GM21529 (cell line): ENCODE measurements around the gene MYO3B.

Experiments
- ATAC-seq: cut with Tn5 transposase; IDR thresholded peaks from one replicate; pipeline ENCODE4 v1.9.1; 2021; ENCODE audit not compliant: unreplicated experiment

MYO3B gene, protein sequence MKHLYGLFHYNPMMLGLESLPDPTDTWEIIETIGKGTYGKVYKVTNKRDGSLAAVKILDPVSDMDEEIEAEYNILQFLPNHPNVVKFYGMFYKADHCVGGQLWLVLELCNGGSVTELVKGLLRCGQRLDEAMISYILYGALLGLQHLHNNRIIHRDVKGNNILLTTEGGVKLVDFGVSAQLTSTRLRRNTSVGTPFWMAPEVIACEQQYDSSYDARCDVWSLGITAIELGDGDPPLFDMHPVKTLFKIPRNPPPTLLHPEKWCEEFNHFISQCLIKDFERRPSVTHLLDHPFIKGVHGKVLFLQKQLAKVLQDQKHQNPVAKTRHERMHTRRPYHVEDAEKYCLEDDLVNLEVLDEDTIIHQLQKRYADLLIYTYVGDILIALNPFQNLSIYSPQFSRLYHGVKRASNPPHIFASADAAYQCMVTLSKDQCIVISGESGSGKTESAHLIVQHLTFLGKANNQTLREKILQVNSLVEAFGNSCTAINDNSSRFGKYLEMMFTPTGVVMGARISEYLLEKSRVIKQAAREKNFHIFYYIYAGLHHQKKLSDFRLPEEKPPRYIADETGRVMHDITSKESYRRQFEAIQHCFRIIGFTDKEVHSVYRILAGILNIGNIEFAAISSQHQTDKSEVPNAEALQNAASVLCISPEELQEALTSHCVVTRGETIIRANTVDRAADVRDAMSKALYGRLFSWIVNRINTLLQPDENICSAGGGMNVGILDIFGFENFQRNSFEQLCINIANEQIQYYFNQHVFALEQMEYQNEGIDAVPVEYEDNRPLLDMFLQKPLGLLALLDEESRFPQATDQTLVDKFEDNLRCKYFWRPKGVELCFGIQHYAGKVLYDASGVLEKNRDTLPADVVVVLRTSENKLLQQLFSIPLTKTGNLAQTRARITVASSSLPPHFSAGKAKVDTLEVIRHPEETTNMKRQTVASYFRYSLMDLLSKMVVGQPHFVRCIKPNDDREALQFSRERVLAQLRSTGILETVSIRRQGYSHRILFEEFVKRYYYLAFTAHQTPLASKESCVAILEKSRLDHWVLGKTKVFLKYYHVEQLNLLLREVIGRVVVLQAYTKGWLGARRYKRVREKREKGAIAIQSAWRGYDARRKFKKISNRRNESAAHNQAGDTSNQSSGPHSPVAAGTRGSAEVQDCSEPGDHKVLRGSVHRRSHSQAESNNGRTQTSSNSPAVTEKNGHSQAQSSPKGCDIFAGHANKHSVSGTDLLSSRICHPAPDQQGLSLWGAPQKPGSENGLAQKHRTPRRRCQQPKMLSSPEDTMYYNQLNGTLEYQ (N-terminal part only)

DNA sequence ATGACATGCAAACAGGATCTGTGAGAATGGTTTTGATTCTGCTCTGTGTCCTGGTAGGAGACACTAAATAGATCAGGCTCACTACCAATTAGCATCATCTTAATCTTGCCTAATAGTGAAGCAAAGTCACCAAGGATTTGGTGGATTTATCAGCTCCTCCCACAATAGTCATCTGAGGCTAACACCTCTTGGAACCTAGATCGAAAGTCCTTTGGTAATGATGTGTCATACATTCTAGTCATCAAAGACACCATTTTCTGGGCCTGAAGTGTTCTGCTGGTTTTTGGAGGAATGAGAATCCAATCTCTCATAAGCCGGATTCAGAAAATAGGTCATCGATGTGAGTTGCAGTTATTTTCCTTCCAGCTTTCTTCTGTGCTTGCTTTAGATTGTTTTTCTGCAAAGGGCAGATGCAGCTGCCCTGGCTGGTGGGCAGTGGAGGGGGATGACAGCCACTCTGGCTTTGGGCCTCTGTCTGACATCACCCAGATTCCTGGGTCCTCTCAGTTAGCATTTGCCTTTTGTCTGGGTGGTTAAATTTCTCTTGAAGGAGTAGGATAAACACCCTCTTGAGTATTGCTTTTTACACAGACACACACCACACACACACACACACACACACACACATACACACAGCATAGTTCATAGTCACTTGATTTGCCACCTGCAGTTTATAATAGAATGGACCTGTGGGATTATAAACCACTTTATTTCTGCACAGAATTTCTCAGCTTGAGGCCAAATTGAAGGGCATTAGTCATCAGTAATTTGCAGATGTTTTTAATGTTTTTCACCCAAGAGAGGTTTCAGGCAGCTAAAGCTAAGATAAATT, at the start of gene MYO3B:
Gene MYO3B, plus strand, starts transcription at position 198 of the 832 bp plus-strand sequence. Its CDS starts 141 bp downstream, at position 339.
- ATAC-seq, result no peak

DNA sequence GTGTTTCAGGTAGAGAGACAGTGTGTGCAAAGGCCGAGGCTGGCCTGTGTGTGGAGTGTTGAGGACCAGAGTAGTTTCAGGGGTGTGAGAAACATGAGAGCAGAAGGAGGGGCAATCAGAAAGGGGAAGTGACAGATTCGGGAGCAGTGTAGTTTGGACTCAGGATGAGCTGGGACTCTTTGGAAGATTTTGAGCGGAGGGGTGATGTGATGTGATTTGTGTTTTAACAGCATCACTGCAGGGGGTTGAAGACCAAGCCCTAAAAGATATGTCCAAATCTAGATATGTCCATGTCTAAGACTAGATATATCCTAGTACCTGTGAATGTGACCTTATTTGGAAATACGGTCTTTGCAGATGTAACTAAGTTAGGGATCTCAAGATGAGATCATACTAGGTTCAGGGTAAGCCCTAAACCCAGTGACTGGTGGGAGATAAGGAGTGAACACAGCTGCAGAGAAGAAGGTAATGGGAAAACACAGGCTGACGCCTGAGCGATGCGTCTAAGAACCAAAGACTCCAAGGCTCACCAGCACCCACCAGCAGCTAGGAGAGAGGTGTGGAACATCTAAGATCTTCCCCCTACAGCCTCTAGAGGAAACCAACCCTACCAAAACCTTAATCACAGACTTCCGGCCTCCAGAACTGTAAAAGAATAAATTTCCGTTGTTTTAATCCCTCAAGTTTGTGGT, 38.5 kb upstream of the MYO3B start:
- peak; percentile 53 for ATAC-seq

DNA sequence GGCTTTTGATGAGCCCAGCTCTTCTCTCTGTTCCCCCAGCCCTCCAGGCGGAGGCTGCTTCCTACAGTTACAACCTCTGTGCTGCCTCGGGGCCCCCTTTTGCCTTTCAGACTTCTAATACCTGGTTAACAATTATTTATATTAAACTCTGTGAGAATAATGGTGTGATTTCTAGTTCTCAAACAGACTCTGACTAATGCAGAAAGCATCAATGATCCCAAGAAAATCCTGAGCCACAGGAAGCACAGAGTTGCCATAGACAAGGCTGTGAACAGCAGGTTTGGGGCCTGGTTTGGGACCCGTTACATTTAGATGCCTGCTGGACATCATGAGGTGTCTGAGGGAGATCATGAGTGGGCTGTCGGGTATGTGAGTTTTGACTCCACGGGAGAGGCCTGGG, 37.4 kb upstream of the MYO3B start:
- no peak for ATAC-seq

DNA sequence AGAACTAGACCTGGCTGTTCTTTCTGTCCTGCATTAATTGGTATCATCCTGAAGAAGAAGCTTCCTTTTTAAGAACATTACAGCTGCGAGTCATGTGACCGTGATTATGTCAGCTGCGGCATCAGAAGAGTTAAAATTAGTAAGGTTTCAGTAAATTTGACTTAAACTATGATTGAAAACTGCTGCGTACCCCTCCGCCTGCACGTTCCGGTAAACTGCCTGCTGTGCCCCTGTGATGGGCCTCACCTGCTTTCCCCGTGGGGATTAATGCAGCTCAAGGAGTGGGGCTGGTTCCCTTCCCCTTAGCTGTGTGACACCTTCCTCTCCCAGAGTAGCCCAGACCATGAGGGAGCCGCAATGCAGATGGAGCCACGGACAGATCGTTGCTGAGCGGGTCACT, 36.1 kb upstream of the MYO3B start:
- ATAC-seq, result peak; percentile 60

DNA sequence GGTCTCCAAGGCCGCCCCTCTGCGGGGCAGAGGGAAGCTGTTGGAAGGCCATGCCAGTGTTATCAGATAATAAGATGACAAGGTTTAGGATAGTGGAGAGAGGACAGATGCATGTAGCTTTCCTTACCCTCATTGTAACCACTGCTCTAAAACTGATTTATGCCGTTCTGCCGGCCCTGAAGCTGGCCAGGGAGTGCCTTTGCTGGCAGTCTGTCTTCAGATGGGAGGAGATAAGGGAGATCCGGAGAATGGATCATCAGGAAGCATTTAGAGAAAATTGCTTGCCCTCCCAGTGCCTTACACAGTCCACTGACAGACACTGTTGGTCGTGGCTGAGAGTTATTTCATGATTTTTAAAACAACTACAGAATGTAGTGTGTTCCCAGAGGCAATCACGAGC, 35.4 kb upstream of the MYO3B start:
- no peak for ATAC-seq

DNA sequence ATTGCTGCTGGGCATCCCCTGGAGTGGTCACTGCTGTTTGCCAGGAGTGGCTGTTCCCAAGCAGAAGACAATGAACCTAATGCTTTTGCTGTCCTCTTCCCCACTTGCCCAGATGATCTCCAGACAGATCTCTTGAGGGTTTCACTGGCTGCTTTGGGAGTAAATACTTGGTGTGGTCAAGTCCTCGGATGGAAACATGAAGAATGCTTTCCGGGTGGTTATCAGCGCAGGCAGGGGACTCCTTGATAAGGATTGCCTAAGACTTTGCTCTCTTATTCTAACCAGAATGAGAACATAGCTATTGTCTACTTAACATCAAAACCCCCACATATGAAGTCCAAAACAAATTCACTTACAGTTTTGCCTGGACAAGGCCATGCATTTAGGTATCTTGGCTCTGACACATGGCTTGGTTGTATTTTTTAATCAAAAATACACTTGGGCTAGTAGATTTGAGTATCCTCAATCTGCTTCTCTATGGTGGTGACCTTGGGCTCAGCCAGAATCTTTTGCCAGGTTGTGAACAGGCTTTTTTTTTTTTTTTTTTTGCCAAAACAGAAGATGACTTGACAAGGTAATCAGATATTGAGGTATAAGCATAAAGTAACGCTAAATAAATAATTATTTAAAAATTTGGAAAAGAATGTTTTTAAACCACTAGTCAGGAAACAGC, 34.8 kb upstream of the MYO3B start:
- ATAC-seq, result no peak

DNA sequence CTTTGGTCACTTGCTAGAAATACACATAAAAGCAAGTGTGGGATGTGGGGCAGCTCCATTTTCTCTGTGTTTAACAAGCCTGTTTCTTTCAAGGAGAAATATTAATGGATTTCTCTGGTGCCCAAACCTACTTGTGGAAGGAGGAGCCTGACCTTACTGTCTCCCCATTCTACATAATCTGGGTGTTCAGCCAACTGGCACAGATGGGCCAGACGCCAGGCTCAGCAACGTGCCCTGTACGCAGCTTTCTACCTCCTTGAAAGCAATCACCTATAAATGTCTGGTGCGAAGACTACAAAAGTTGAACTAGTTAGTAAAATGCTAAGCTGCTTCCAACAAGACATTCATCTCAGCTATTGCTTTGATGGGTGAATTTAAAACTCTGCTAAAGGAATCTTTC, 33.2 kb upstream of the MYO3B start:
- ATAC-seq, result no peak

DNA sequence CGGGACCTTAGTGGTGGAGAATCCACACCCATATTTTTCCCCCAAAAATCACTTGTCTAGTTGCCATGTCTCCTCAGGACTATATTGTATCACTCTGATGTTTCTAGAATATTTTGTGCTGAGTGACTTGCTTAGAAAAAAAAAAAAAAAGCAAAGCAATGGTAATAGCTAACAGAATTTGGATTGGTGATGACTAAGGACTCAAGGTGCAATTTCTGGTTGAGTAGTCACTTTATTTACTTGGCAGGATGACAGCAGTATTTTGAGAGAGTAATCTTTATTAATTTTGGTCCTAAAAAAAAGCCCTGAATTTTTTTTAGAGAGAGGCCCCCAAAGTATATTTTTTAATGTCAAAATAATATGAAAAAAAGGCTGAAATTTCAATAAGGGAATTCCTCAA, 32.8 kb upstream of the MYO3B start:
- ATAC-seq, result no peak

DNA sequence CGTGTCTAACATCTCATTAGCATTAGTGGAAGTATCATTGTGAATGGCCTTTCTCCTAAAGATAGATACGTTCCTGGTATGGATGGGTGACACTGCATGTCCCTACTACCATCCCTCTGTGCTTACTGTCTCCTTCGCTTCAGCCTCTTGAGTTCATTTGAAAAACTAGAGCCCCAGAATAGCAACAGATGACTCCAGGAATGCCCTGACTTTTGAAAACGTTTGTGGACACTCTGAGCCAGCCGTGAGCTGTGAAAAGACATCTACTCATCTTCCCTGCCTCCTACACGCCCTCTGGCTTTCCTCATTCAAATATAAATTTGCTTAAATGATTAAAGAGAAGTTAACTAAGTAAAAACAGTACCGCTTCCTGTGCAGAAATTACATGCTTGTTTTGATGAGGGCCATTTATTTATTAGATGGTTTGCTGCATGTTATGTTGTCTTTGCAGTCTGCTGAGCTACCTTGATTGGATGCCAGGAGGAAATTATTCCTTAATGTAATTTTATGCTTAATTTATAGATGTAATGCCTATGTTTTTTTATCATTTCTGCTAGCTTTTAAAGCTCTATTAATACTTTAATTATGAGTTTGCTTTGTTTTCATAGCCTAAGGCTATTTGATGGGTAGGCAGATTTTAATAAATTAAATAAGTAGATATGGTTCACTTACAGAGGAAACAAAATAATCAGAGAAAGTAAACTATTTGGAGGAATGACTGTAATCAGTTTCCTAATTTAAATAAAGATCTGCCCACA, 32.1 kb upstream of the MYO3B start:
- no peak for ATAC-seq

DNA sequence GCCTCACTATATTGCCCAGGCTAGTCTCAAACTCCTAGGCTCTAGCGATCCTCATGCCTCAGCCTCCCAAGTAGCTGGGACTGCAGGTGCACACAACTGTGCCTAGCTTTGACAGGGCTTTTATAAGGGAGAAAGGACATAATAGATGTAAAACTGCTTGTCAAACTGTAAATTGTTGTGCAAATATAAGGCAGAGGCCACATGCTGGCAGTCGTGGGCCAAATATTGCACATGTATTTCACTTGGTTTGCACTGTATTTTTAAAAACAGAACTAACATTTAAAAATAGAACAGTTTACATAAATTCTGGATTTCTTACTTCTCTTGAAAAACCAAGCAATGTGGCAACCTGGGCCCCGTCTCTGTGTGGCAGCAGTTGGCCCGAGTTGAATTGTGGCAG, 31.2 kb upstream of the MYO3B start:
- no peak for ATAC-seq

DNA sequence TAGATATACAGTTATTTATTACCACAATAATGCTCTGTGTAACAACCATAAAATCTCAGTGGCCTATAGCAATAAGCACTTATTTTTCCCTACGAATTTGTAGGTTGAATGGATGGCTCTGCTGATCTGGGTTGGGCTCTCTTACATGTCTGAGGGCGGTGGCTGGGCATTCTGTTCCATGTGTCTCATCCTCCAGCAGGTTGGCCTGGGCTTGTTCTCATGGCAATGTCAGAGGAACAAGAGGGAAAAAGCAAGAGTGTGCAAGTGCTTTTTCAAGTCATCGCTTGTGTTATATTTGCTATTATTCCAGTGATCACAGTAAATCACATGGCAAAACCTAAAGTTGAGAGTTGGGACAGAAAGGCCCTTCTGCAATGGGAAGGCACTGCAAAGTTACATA, 30.4 kb upstream of the MYO3B start:
- no peak for ATAC-seq

DNA sequence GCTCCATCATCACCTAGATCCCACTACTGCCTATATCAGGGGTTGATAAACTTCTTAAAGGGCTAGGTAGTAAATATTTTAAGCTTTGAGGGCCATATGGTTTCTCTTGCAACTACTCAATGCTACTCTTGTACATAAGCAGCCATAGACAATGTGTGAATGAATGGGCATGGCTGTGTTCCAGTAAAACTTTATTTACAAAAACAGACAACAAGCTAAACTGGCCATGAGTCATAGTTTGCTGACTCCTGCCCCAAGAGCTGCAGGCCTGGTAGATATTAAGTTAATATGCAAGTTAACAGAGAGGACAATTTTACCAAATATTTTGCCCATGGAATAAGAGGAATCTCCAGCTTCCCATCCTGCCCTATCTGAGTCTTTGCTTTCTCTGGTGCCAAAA, 29.8 kb upstream of the MYO3B start:
- ATAC-seq, result no peak

DNA sequence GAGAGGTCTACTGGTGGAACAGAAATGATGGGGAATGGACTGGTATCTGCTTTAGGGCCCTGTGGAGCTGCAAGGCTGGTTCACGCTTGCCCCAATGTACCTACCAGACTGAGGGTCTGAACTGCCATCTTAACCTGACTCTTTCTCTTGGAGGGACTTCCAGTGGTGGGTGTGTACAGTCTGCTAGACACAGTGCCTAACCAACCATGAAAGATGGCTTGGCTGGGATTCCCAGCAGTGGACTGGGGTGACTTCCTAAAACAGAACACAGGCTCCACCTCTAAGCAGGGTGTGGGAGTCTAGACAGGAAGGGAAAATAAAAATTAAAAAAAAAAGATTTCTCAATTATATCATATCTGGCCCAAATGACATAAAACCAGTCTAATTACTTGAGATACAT, 25.5 kb upstream of the MYO3B start:
- no peak for ATAC-seq

DNA sequence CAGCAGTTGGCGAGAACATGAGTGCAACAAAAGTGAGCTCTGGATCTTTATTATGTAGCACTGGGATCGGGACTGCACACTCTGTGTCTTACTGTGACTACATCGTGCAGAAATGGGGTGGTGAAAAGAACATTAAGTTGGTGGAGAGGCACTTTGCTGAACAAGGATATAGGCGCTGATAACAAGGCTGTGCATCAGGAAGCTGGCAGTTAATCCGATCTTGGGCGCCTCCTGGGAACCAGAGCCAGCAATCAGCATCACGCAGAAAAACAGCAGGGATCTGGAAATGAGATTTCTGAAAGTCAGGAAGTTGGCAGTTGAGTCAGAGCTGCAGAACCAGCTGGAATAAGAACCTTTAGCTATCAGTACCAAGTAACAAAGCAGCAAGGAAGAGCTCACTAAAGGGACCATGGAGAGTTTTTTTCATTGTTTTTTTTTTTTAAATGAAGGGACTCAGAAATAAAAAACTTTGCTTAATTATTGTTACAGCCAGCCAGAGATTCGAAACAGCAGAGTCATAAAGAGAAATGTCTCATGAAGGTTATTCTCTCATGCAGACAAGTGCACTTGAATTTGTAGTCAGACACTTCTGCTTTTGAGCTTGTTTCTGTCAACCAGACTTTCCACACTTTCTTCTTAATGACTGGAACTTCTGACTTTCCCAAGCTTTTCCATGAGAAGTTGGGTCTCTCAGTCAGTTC, 22.8 kb upstream of the MYO3B start:
- ATAC-seq, result peak; percentile 55

DNA sequence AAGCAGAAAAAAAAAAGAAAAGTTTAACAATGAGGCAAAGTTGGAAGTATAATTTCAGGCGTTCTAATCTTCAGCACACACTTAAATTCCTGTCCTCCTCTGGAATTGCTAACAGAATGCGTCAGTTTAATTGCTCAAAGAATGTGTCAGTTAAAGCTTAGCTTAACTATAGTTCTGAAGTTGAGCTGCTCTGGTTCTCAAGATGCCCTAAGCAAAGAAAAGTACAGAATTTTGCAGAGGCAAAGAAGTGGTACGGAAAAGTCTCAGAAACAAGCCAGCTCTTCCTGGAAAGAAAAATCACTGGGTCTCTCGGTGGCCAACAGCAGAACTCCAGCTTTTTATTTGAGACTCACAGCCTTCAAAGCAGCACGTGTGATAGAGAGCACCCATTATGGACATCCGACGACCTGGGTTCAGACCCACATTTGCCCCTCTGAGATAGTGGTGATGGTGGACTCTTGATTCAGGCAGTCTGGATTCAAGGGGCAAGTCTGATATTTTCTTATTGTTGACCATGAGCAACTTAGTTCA, 22.2 kb upstream of the MYO3B start:
- no peak for ATAC-seq

DNA sequence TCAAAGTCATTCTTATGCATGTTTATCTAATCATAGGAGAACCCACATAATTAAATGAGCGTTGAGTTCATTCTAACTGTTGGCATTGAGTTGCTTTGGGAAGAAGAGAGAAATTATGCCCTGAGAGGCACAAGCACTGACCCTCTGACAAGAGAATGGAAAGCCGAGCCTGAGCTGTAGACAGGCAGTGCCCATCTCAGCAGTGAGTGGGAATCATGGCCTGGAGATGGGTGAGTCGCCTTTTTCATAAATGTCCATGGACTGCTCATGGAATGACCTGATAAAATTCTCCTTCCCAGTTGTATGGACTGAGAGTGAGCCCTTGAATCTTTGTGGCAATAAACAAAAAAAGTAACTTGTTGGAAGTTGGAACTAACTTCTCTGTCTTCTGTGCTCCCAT, 21.4 kb upstream of the MYO3B start:
- no peak for ATAC-seq

DNA sequence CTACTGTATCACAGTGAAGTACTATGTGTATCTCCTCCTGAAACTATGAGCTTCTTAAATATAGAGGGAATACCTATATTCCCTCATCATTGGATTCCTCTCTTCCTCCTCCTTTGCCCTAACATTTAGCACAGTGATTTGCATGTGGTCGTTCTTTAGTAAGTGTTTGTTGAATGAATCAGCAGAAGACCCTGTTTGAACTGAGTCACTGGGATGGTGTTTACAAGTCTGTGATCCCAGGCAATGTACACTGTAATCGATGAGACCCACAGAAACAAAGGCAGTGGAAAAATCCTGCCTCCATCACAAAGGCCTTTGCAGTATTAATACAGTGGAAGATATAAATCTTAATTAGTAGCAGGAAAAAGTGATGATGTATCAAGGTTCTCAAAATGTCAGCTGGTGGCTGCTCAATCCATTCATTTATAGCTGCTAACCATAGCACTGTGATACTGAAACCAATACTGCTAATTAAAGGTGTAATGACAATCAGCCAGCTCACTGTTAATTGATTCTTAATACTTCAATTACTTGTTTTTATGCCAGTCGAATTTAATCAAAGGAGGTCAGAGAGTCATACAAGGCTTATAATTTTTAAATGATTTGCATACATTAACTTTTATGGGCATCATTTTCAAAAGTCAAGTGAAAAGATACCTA, 20.8 kb upstream of the MYO3B start:
- no peak for ATAC-seq
